Mononuclear cell (primary cell): ENCODE results near the gene VPS45. TPM values are rescaled to one million over a fixed set of nuclear protein-coding genes. Genes with fewer than 3 reads are reported as not detected.

Source experiments
- H3K27me3 ChIP-seq: 2 replicates; pipeline ENCODE4 v1.6.0; 2011; ENCODE audit warnings: low read length, control low read depth; ENCODE audit not compliant: insufficient read depth
- H3K4me1 ChIP-seq: 2 replicates; pipeline ENCODE4 v1.5.1; 2011; ENCODE audit warnings: mild to moderate bottlenecking, low read length, control low read depth; ENCODE audit not compliant: insufficient read depth
- H3K4me3 ChIP-seq: 2 replicates; pipeline ENCODE4 v1.5.1; 2011; ENCODE audit warnings: mild to moderate bottlenecking, low read length, moderate library complexity
- H3K9me3 ChIP-seq: 2 replicates; pipeline ENCODE4 v1.5.1; 2011; ENCODE audit warnings: low read depth, mild to moderate bottlenecking, control low read depth, low read length
- total RNA-seq: library from RNA; depleted of rRNA; stranded (reverse); fragments of >200 nt; gene quantifications from one replicate; pipeline ENCODE4 v1.2.3, GENCODE V29; 2012

Gene VPS45
- total RNA-seq, 1 donor = 11.5 TPM

DNA sequence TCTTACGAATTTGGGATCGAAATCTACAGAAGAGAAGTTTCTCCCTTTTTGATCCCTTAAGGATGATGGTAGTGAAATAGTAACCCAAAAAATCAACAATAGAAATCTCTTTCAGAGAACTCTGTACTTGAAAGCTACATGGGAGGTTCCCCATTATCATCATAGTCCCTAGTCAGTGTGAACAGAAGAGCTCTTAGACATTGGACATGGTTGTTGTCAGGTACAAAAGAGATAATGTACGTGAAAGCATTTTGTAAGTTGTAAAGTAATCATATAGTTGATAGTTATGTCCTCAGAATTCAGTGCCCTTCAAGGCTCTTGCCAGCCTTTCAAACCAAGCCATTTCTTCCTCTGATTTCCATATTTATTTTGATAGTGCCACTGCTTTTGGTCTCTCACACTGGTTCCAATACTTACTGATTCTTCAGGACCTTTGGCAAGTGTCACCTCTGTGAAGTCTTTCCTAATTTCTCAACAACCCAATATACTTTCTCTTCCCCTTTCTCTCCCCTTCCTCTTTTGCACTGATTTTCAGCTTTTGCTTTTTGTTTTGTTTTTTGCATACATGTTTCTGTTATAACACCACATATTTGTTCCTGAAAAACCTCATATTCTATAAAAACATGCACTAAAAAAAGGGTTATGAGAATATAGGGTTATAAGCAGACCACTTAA lies 22.4 kb downstream of the VPS45 start:
- Histone ChIP-seq H3K27me3 (no peaks in the 10 kb centered on the region), H3K4me3 (no peak overlapping the region), H3K9me3 (no peaks in the 10 kb centered on the region), H3K4me1 (peaks cover 28% of the 10 kb centered on the region)

DNA sequence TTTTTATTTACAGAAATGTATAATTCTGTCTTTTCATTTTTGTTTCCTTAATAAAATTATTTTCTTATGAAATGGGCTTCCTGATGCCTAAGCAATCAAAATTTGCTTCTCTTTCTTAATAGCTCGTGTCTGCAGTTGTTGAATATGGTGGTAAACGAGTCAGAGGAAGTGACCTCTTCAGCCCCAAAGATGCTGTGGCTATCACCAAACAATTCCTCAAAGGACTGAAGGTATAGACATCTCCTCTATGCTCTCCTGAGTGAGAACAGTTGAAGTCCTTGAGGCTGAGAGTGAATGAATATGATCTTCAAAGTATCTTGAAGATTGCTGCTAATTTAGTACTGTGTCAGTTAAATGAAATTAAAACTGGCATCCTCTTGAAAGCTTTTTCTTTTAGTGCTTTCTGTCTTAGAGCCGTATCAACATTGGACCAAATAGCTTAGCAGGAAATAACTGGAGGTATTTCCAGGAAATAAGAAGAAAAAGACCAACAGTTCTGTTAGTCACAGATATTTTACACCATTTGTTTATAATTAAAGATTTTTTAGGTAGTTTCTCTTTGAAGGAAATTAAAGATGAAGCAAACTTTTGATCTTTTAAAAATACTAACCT lies 24.7 kb downstream of the VPS45 start:
- H3K4me3 ChIP-seq = no peak overlapping the region
- no peaks in the 10 kb centered on the region for H3K9me3 ChIP-seq
- no peaks in the 10 kb centered on the region for H3K27me3 ChIP-seq
- H3K4me1 ChIP-seq = peaks cover 28% of the 10 kb centered on the region

DNA sequence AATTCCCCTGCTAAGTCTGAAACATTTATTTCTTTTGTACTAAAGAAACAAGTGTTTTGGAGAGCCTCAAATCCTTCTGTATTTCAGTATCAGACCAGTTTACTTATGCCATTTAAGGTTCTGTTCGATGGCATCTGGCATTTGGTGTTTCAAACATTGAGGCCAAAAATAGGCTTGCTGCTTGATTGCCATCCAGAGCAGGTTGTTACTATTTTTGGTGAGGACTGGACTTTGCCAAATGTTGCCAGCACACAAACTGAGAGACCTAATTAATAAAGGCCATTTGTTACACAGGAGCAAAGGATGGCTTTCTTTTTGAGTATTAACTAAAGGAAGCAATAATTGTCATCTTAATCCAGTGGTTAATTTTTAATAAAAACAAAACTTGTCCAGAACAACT lies 26.2 kb downstream of the VPS45 start:
- Histone ChIP-seq H3K27me3 (no peaks in the 10 kb centered on the region), H3K4me1 (peaks cover 24% of the 10 kb centered on the region), H3K9me3 (no peaks in the 10 kb centered on the region), H3K4me3 (no peak overlapping the region)

DNA sequence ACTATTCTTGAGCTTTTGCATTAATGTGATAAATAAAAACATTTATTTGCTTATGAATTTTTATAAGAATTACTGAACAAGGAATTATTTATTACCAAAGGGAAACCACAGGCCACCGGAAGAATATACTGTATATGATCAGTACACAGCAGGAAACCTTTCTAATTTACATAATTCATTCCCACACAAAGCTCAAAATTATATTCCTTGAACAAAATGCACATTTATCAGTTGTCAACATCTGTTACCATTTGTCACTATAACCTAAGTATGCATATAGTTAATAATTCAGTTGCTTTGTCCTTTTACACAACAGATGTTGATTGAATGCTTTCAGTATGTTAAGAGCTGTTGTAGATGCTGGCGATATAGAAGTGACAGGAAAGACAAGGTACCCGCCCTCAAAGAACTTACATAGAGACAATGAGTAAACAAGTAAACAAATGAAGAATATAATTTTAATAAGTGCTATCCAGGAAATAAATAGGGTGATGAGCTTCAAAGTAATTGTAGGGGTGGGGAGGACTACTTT lies 27.2 kb downstream of the VPS45 start:
- Histone ChIP-seq H3K9me3 (no peaks in the 10 kb centered on the region), H3K27me3 (no peaks in the 10 kb centered on the region), H3K4me1 (peaks cover 15% of the 10 kb centered on the region), H3K4me3 (no peak overlapping the region)

DNA sequence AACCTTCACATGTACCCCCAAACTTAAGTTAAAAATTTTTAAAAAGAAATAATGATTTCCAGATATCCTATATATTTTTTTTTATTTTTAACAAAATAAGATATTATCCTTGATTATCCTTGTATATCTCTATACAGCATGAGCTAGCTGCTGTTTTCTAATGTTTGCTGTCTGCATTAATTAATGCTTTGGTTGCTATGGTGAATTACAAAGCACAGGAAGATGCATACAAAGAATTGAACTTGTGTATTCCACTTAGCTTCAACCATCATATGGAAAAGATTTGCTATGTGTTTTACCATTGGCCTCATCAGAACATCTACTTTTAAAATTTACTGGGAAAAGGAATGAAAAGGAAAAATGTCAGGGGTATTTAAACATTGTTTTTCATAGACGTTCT lies 35.4 kb downstream of the VPS45 start:
- Histone ChIP-seq H3K9me3 (no peaks in the 10 kb centered on the region), H3K4me1 (peaks cover 5% of the 10 kb centered on the region), H3K27me3 (no peaks in the 10 kb centered on the region), H3K4me3 (no peak overlapping the region)

DNA sequence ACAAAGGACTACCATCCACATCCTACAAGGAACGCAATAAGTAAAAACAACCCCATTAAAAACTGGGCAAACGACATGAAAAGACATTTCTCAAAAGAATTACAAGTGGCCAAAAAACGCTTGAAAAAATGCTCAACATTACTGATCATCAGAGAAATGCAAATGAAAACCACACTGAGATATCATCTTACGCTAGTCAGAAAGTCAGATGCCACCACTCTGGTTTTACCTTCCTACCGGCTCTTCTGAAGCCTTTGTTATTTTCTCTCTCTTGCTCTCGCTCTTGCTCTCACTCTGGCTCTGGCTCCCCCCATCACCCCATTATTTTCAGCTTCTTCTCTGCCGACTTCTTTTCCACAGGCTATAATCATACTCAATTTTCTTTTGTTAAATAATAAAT lies 38.8 kb downstream of the VPS45 start:
- H3K4me1 ChIP-seq = peaks cover 14% of the 10 kb centered on the region
- H3K4me3 ChIP-seq = no peak overlapping the region
- no peaks in the 10 kb centered on the region for H3K27me3 ChIP-seq
- H3K9me3 ChIP-seq = no peaks in the 10 kb centered on the region

DNA sequence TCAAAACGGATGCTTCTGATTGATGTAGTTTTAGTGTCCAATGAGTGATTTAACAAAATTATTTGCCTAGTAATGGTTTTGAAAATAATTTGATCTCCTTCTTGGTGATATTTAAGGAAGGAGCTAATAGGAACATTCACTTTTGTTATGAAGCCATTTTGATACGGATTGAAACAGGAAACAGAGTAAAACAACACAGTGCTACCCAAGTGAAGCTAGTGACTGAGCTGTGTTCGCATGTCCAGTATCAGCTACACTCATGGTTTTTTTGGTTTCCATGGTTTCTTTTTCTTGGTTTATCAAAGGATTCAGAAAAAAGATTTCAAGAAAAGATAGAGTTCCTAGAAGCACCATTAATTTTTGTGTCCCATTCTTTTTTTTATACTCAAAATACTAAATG lies 42.0 kb downstream of the VPS45 start:
- Histone ChIP-seq H3K27me3 (no peaks in the 10 kb centered on the region), H3K4me1 (peaks cover 14% of the 10 kb centered on the region)

DNA sequence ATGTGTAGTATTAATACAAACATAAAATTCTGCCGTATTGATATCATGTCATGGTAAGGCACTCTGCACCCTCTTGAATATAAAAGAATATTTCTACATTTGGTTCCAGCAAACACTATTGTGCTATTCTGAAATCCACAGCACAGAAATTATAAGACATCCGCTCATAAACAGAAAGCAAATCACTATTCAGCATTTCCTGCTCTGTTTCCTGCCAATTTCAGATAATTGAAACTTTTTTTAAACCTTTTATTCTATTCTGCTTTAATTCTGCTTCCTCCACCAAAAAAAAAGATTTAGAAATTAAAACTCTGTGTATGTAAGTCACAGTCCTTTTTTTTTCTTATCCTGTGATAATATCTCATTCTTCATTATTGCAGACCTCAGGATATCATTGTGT lies 42.5 kb downstream of the VPS45 start:
- Histone ChIP-seq H3K9me3 (peaks cover 3% of the 10 kb centered on the region), H3K27me3 (no peaks in the 10 kb centered on the region), H3K4me1 (peaks cover 14% of the 10 kb centered on the region), H3K4me3 (peak overlapping the region; percentile 12)

More for the DNA sequence above, 42.0 kb downstream of the VPS45 start:
- Histone ChIP-seq H3K4me3 (no peak overlapping the region), H3K9me3 (no peaks in the 10 kb centered on the region)

DNA sequence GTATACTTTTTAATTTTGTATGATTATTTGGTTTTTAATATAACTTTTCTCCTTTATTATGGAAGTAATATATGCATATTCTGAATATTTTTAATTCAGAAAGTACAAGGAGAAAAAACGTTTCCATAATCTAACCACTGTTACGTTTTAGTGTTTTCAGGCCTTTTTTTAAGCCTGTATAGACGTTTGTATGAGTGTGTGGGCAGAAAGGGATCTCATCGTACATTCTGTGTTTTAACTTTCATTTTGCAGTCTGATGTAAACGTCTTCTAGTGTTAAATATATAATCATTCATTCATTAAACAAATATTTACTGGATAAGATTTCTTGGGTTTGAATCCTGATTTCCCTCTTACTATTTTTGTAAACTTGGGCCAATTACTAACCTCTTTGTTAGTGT lies 44.1 kb downstream of the VPS45 start:
- H3K4me3 ChIP-seq = peak overlapping the region; percentile 12

DNA sequence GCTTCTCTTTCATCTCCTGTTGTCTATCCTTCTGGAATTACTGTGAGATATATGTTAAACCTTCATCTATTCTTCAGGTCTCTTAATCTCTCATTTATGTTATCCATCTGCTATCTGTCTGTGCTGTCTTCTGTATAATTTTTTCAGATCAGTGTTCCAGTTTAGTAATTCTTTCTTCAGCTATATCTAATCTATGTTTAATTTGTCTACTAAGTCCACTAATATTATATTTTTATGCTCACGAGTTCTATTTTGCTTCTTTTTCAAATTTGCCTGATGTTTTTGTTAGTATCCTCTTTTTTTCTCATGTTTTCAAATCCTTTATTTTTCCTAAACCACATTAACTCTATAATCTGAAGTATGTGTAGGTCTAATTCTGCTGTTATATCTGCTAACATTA lies 47.5 kb downstream of the VPS45 start:
- H3K9me3 ChIP-seq = peaks cover 6% of the 10 kb centered on the region
- H3K4me3 ChIP-seq = no peak overlapping the region

More for the DNA sequence above, 44.1 kb downstream of the VPS45 start:
- peaks cover 11% of the 10 kb centered on the region for H3K4me1 ChIP-seq
- H3K9me3 ChIP-seq = peaks cover 6% of the 10 kb centered on the region
- H3K27me3 ChIP-seq = no peaks in the 10 kb centered on the region

DNA sequence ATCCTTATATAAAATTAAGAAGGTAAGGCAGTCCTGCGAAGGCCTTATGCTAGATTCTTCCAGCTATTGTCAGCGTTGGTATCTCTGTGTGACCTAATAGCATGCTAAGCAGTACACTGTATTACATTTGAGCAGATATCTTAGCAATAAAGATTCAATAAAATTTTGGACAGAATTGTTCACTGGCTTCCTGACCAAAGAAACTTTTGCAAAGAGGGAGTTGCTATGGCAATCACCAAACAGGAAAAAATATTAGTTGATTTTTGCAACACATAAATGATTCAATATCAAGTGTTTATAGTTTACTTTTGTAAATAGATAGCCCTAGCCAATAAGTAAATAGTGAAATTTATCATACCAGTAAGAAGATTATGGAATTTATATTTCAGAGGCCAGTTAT lies 51.1 kb downstream of the VPS45 start:
- no peaks in the 10 kb centered on the region for H3K27me3 ChIP-seq

More for the DNA sequence above, 47.5 kb downstream of the VPS45 start:
- no peaks in the 10 kb centered on the region for H3K4me1 ChIP-seq
- H3K27me3 ChIP-seq = no peaks in the 10 kb centered on the region

DNA sequence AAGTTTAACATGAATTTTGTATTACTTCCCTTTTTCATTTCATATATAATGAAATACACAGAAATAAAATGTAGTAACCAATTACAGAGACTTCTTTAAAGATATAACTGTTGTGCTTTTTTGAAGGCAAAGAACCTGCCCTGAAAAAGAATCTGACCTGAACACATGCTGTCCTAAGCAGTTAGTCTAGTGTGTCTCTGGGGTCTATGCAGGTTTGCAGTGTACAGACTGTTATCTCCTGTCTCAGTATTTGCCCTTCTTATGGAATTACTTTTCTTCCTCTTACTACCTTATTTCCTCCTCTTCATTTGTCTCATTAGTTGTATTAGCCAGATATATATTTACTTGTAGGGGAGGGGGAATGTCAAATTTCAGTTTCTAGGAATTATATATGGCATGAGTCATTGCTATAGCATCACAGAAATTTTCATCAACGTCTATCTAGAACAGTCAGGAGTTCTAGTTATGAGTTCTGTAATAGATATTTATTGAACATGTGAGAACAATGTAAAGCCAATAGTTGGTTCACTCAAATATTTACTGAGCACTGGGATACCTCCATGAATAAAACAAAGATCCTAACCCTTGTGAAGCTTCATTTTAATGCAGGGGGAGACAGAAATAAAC lies 53.8 kb downstream of the VPS45 start:
- Histone ChIP-seq H3K9me3 (no peaks in the 10 kb centered on the region), H3K27me3 (no peaks in the 10 kb centered on the region), H3K4me1 (no peaks in the 10 kb centered on the region), H3K4me3 (no peak overlapping the region)

More for the DNA sequence above, 51.1 kb downstream of the VPS45 start:
- Histone ChIP-seq H3K4me3 (no peak overlapping the region), H3K4me1 (no peaks in the 10 kb centered on the region), H3K9me3 (peaks cover 6% of the 10 kb centered on the region)

DNA sequence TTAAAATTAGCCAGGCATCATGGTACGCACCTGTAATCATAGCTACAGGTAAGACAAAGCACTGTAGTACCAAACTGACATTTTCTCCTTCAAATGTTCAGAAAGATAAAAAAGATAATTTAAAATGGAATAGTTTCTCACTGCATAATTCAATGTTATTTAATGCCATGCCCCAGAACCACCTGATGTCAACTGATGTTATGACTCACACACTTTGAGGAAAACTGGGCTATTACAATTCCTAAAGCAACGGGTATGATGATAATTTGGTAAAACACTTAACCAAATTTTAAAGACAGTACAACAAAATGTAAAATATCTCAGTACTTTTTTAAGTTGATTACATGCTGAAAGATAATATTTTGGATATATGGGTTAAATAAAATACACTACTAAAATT lies 59.2 kb downstream of the VPS45 start:
- Histone ChIP-seq H3K9me3 (no peaks in the 10 kb centered on the region), H3K27me3 (no peaks in the 10 kb centered on the region), H3K4me3 (no peak overlapping the region), H3K4me1 (peaks cover 4% of the 10 kb centered on the region)

DNA sequence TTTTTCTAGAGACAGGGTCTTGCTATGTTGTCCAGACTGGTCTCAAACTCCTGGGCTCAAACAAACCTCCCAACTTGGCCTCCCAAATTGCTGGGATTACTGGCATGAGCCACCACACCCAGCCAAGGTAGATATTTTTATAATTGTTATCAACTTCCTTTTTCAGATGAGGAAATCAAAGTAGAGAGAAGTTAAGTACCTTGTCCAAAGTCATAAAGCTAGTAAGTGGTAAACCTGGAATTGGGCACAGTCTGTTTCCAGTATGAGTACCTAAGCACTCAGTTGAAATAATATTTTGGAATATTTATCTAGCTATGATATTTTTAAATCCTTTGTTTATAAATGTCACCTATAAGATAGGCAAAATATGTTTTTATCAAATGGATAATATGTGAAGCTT lies 59.9 kb downstream of the VPS45 start:
- H3K27me3 ChIP-seq = no peaks in the 10 kb centered on the region

DNA sequence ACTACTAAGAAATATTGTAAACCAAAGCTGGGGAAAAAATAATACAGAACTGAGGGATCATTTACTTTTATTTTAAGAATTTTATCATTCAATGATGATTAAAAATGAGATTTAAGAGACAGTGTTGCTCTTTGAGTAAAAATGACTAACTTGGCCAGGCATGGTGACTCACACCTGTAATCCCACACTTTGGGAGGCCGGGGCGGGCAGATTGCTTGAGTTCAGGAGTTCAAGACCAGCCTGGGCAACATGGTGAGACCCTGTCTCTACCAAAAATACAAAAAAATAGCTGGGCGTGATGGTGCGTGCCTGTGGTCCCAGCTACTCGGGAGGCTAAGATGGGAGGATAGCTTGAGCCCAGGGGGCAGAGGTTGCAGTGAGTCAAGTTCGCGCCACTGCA lies 60.3 kb downstream of the VPS45 start:
- Histone ChIP-seq H3K4me1 (peaks cover 4% of the 10 kb centered on the region), H3K9me3 (no peaks in the 10 kb centered on the region), H3K4me3 (no peak overlapping the region), H3K27me3 (no peaks in the 10 kb centered on the region)

More for the DNA sequence above, 59.9 kb downstream of the VPS45 start:
- no peak overlapping the region for H3K4me3 ChIP-seq
- H3K9me3 ChIP-seq = no peaks in the 10 kb centered on the region
- peaks cover 4% of the 10 kb centered on the region for H3K4me1 ChIP-seq
